IPS-15b (cell line): ENCODE data around the gene LRRC1.

Experiments used
- H3K27me3 ChIP-seq: one replicate; pipeline ENCODE4 v1.6.1; 2013; ENCODE audit warnings: low read length; ENCODE audit not compliant: control insufficient read depth, insufficient read depth
- H3K36me3 ChIP-seq: one replicate; pipeline ENCODE4 v1.6.1; 2013; ENCODE audit warnings: low read length; ENCODE audit not compliant: control insufficient read depth, insufficient read depth
- H3K4me1 ChIP-seq: one replicate; pipeline ENCODE4 v1.6.1; 2013; ENCODE audit warnings: mild to moderate bottlenecking, low read length; ENCODE audit not compliant: control insufficient read depth, insufficient read depth
- H3K4me3 ChIP-seq: one replicate; pipeline ENCODE4 v1.5.1; 2013; ENCODE audit warnings: low read depth, low read length
- H3K9ac ChIP-seq: one replicate; pipeline ENCODE4 v1.6.1; 2013; ENCODE audit warnings: low read depth, mild to moderate bottlenecking, low read length
- H3K9me3 ChIP-seq: one replicate; pipeline ENCODE4 v1.6.1; 2013; ENCODE audit warnings: mild to moderate bottlenecking, low read length; ENCODE audit not compliant: control insufficient read depth, insufficient read depth

LRRC1 gene

GRCh38 chr6:53877151-53877550 is 82.3 kb downstream of the LRRC1 start:
- Histone ChIP-seq H3K4me3 (no peak overlapping the region), H3K9ac (no peak overlapping the region), H3K4me1 (no peaks in the 10 kb centered on the region), H3K36me3 (no peaks in the 10 kb centered on the region), H3K27me3 (no peaks in the 10 kb centered on the region), H3K9me3 (no peaks in the 10 kb centered on the region)

GRCh38 chr6:53878808-53879207 is 84.0 kb downstream of the LRRC1 start:
- Histone ChIP-seq H3K36me3 (no peaks in the 10 kb centered on the region), H3K27me3 (no peaks in the 10 kb centered on the region), H3K4me3 (no peak overlapping the region), H3K4me1 (no peaks in the 10 kb centered on the region), H3K9ac (no peak overlapping the region), H3K9me3 (no peaks in the 10 kb centered on the region)

GRCh38 chr6:53879608-53880007 is 84.8 kb downstream of the LRRC1 start:
- no peaks in the 10 kb centered on the region for H3K27me3 ChIP-seq
- H3K36me3 ChIP-seq: no peaks in the 10 kb centered on the region
- no peak overlapping the region for H3K9ac ChIP-seq
- no peak overlapping the region for H3K4me3 ChIP-seq
- H3K9me3 ChIP-seq: no peaks in the 10 kb centered on the region
- no peaks in the 10 kb centered on the region for H3K4me1 ChIP-seq

GRCh38 chr6:53887316-53887715 is 92.5 kb downstream of the LRRC1 start:
- Histone ChIP-seq H3K9me3 (no peaks in the 10 kb centered on the region), H3K9ac (no peak overlapping the region), H3K4me3 (no peak overlapping the region), H3K4me1 (no peaks in the 10 kb centered on the region), H3K27me3 (no peaks in the 10 kb centered on the region), H3K36me3 (no peaks in the 10 kb centered on the region)

- H3K4me3 ChIP-seq: no peak overlapping the region
- H3K27me3 ChIP-seq: no peaks in the 10 kb centered on the region
- no peaks in the 10 kb centered on the region for H3K4me1 ChIP-seq
- no peaks in the 10 kb centered on the region for H3K9me3 ChIP-seq
- no peak overlapping the region for H3K9ac ChIP-seq
- H3K36me3 ChIP-seq: no peaks in the 10 kb centered on the region
These were observed 94.1 kb downstream of the LRRC1 start for GRCh38 chr6:53888931-53889330.

GRCh38 chr6:53889365-53889764 is 94.6 kb downstream of the LRRC1 start:
- H3K4me1 ChIP-seq: no peaks in the 10 kb centered on the region
- H3K27me3 ChIP-seq: no peaks in the 10 kb centered on the region

GRCh38 chr6:53892707-53893106 is 97.9 kb downstream of the LRRC1 start:
- H3K4me3 ChIP-seq: no peak overlapping the region
- no peaks in the 10 kb centered on the region for H3K36me3 ChIP-seq
- no peaks in the 10 kb centered on the region for H3K4me1 ChIP-seq
- no peaks in the 10 kb centered on the region for H3K27me3 ChIP-seq
- H3K9me3 ChIP-seq: no peaks in the 10 kb centered on the region
- H3K9ac ChIP-seq: no peak overlapping the region

More at GRCh38 chr6:53889365-53889764, 94.6 kb downstream of the LRRC1 start:
- H3K9me3 ChIP-seq: no peaks in the 10 kb centered on the region
- H3K36me3 ChIP-seq: no peaks in the 10 kb centered on the region
- no peak overlapping the region for H3K4me3 ChIP-seq
- no peak overlapping the region for H3K9ac ChIP-seq

GRCh38 chr6:53894091-53894490 is 99.3 kb downstream of the LRRC1 start:
- Histone ChIP-seq H3K36me3 (no peaks in the 10 kb centered on the region), H3K4me1 (no peaks in the 10 kb centered on the region), H3K4me3 (no peak overlapping the region), H3K9me3 (no peaks in the 10 kb centered on the region), H3K9ac (no peak overlapping the region), H3K27me3 (no peaks in the 10 kb centered on the region)

- H3K27me3 ChIP-seq: no peaks in the 10 kb centered on the region
- H3K36me3 ChIP-seq: no peaks in the 10 kb centered on the region
- no peak overlapping the region for H3K4me3 ChIP-seq
- H3K9ac ChIP-seq: no peak overlapping the region
- no peaks in the 10 kb centered on the region for H3K9me3 ChIP-seq
- no peaks in the 10 kb centered on the region for H3K4me1 ChIP-seq
These were observed 101.4 kb downstream of the LRRC1 start for GRCh38 chr6:53896196-53896595.

GRCh38 chr6:53898026-53898795 is 103.4 kb downstream of the LRRC1 start:
- Histone ChIP-seq H3K4me1 (no peaks in the 10 kb centered on the region), H3K36me3 (no peaks in the 10 kb centered on the region), H3K27me3 (no peaks in the 10 kb centered on the region), H3K4me3 (no peak overlapping the region), H3K9ac (no peak overlapping the region), H3K9me3 (no peaks in the 10 kb centered on the region)

GRCh38 chr6:53899512-53899911 is 104.7 kb downstream of the LRRC1 start:
- H3K9ac ChIP-seq: no peak overlapping the region
- H3K27me3 ChIP-seq: no peaks in the 10 kb centered on the region
- no peaks in the 10 kb centered on the region for H3K4me1 ChIP-seq
- H3K4me3 ChIP-seq: no peak overlapping the region
- H3K9me3 ChIP-seq: no peaks in the 10 kb centered on the region
- no peaks in the 10 kb centered on the region for H3K36me3 ChIP-seq

GRCh38 chr6:53903357-53903756 is 108.6 kb downstream of the LRRC1 start:
- H3K9ac ChIP-seq: no peak overlapping the region
- no peaks in the 10 kb centered on the region for H3K27me3 ChIP-seq
- H3K36me3 ChIP-seq: no peaks in the 10 kb centered on the region
- no peaks in the 10 kb centered on the region for H3K9me3 ChIP-seq
- H3K4me1 ChIP-seq: peaks cover 7% of the 10 kb centered on the region
- no peak overlapping the region for H3K4me3 ChIP-seq
